ENCODE data around the gene GNAQ.
A peak's percentile ranks its signal among the peaks of the same experiment; 100 is the strongest.

GNAQ gene

DNA sequence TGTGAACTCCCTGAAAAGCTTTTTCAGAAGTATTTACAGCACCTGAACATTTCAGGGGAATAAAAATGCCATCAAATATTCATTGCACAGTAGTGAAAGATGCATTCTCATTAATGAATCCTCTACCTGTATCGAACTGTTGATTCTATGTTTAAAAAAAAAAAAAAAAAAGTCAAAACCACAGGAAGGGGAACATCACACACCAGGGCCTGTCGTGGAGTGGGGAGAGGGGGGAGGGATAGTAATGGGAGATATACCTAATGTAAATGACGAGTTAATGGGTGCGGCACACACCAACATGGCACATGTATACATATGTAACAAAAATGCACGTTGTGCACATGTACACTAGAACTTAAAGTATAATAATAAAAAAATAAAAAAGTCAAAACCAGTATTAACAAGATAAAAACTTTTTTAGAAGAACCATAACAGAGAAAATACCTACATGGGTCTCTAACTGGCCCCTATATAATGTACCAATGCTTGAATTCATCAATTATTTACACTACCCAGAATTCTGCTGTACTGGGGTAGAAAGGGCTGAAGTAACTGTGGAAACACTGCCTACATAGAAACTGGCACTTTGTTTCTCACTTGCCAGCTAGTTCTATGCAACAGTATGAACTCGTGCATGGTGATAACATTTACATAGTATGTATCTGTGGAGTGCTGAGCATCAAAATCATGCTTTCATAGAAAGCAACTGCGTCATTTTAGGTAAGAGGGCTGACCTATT lies 48.9 kb downstream of the GNAQ start:
- no peak overlapping the region for H3K9ac ChIP-seq (ENCODE audit: low read length)
- peaks cover 12% of the 10 kb centered on the region for H3K4me1 ChIP-seq (ENCODE audit: control insufficient read depth, insufficient read depth, low read length)
- H3K9me3 ChIP-seq (ENCODE audit: control insufficient read depth, low read length): no peaks in the 10 kb centered on the region
- no peak overlapping the region for H3K4me3 ChIP-seq (ENCODE audit: low read length)
- DNase-seq (ENCODE audit: low read depth): no peak
- H3K36me3 ChIP-seq (ENCODE audit: control insufficient read depth, insufficient read depth, low read length, severe bottlenecking): no peaks in the 10 kb centered on the region
- H3K27me3 ChIP-seq (replicated peaks; ENCODE audit: control insufficient read depth, insufficient read depth, low read length): no peaks in the 10 kb centered on the region

DNA sequence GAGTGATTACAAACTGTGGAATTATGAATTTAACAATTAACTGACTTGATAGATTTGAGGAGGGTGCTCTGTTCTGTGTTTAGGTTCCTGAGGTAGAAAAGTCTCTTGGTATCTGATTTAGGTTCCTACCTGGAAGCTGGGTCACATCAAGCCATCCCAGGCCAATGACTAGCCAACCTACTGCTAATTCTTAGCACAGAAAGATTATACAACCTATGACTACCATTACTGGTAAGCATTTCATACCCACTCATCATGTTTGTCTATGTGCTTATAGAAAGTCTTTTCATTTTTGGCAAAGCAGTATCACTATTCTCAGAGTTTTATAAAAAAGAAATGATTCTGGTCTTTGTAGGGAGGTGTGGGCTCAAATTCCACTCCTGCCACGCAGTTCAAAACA lies 49.7 kb downstream of the GNAQ start:
- no peak overlapping the region for H3K9ac ChIP-seq (ENCODE audit: low read length)
- DNase-seq (ENCODE audit: low read depth): no peak

DNA sequence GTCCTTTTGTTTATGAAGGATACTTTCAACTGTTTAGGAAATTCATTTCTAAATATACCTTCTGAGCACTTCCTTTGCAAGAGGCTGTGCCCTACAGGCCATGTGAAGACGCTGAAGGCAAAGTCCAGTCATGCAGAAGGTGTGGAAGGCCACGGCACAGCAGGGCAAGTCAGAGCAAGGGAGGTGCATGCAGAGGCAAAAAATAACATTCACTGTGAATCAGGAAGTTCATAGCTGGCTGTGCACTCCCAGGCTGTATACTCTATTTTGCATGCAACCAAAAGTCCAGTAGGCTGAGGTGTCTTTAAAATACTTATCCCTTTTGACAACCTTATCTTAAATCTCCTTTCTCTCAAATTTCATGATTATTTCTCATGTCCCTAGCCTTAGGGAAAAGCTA lies 50.3 kb downstream of the GNAQ start:
- Histone ChIP-seq H3K4me3 (ENCODE audit: low read length) (no peak overlapping the region), H3K27me3 (replicated peaks; ENCODE audit: control insufficient read depth, insufficient read depth, low read length) (no peaks in the 10 kb centered on the region), H3K36me3 (ENCODE audit: control insufficient read depth, insufficient read depth, low read length, severe bottlenecking) (no peaks in the 10 kb centered on the region), H3K9ac (ENCODE audit: low read length) (no peak overlapping the region), H3K9me3 (ENCODE audit: control insufficient read depth, low read length) (no peaks in the 10 kb centered on the region), H3K4me1 (ENCODE audit: control insufficient read depth, insufficient read depth, low read length) (peaks cover 20% of the 10 kb centered on the region)
- peak; percentile 35 for DNase-seq (ENCODE audit: low read depth)

More for the DNA sequence above, 49.7 kb downstream of the GNAQ start:
- peaks cover 20% of the 10 kb centered on the region for H3K4me1 ChIP-seq (ENCODE audit: control insufficient read depth, insufficient read depth, low read length)
- H3K4me3 ChIP-seq (ENCODE audit: low read length): no peak overlapping the region
- H3K36me3 ChIP-seq (ENCODE audit: control insufficient read depth, insufficient read depth, low read length, severe bottlenecking): no peaks in the 10 kb centered on the region
- no peaks in the 10 kb centered on the region for H3K27me3 ChIP-seq (replicated peaks; ENCODE audit: control insufficient read depth, insufficient read depth, low read length)
- no peaks in the 10 kb centered on the region for H3K9me3 ChIP-seq (ENCODE audit: control insufficient read depth, low read length)

DNA sequence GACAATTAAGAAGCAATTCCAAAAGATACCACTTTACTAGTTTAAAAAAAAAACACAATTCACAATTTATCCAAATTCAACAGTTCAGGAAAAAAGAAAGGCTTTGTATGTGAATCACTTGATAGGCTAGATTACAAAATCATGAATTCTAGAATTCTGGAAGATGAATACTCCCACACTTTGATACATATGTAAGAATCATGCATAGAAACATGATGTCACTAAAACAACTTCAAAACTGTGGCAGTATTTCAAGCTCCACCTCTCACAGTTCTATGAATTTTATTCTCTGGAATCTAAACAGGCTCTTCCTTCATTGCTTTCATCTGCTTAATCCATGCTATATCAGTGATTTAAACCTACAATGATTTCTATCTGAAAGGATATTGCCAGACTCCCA lies 51.0 kb downstream of the GNAQ start:
- H3K36me3 ChIP-seq (ENCODE audit: control insufficient read depth, insufficient read depth, low read length, severe bottlenecking): no peaks in the 10 kb centered on the region
- H3K4me1 ChIP-seq (ENCODE audit: control insufficient read depth, insufficient read depth, low read length): peaks cover 20% of the 10 kb centered on the region
- DNase-seq (ENCODE audit: low read depth): peak; percentile 67
- no peak overlapping the region for H3K4me3 ChIP-seq (ENCODE audit: low read length)
- H3K27me3 ChIP-seq (replicated peaks; ENCODE audit: control insufficient read depth, insufficient read depth, low read length): no peaks in the 10 kb centered on the region
- no peak overlapping the region for H3K9ac ChIP-seq (ENCODE audit: low read length)
- H3K9me3 ChIP-seq (ENCODE audit: control insufficient read depth, low read length): no peaks in the 10 kb centered on the region

DNA sequence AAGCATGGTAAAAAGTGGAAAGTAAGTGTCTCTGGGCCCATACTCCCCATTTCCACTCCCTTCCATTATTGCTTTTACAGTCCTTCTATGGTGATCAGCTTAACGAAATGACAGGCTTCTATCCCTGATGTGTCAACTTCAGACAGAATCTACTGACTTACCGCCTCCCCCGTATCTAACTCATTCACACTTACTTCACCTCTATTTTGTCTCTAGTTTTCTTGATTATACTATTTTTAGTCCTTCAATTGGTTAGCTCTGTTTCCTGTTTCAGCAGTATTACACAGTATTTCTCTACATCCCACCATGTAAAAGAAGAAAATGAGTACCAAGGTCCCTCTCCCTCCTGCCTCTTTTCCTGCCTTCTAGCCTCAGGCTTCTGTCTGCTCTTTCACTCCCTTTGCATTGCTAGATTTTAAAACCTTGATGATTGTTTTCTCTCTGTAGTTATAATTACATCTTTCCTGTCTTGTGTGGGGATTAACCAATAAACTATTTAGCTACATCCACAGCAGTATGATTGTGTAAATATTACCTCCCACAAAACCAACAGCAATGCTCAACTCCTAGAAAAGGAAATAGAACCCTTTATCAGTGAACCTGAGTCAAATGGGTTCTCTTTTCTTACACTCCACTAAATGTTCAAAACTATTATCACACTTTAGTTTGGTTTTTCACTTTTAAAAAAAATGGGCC lies 53.4 kb downstream of the GNAQ start:
- Histone ChIP-seq H3K9me3 (ENCODE audit: control insufficient read depth, low read length) (no peaks in the 10 kb centered on the region), H3K4me1 (ENCODE audit: control insufficient read depth, insufficient read depth, low read length) (peaks cover 20% of the 10 kb centered on the region), H3K36me3 (ENCODE audit: control insufficient read depth, insufficient read depth, low read length, severe bottlenecking) (no peaks in the 10 kb centered on the region), H3K9ac (ENCODE audit: low read length) (no peak overlapping the region), H3K27me3 (replicated peaks; ENCODE audit: control insufficient read depth, insufficient read depth, low read length) (no peaks in the 10 kb centered on the region), H3K4me3 (ENCODE audit: low read length) (no peak overlapping the region)
- no peak for DNase-seq (ENCODE audit: low read depth)

DNA sequence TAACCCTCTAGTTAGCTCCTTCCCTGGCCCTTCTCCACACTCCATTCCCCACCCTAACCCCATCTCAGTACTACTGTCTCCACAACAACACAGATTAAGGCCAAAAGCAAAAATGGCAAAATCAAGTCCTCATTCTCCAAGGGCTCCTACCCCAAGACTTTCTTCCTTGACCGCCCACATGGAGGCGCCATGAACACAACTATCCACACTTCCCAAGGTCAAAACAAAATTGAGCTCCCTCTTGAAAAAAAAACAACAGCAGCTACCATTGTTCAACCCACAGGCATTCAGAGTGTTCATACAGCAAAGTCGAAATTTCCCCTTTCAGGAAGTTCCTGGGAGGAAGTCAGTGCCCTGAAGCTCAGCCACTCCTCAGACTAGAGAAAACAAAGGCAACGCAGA lies 54.4 kb downstream of the GNAQ start:
- DNase-seq (ENCODE audit: low read depth): peak; percentile 80
- Histone ChIP-seq H3K36me3 (ENCODE audit: control insufficient read depth, insufficient read depth, low read length, severe bottlenecking) (peaks cover 2% of the 10 kb centered on the region), H3K4me3 (ENCODE audit: low read length) (no peak overlapping the region), H3K9me3 (ENCODE audit: control insufficient read depth, low read length) (no peaks in the 10 kb centered on the region), H3K9ac (ENCODE audit: low read length) (peak overlapping the region; percentile 14), H3K4me1 (ENCODE audit: control insufficient read depth, insufficient read depth, low read length) (peaks cover 20% of the 10 kb centered on the region), H3K27me3 (replicated peaks; ENCODE audit: control insufficient read depth, insufficient read depth, low read length) (no peaks in the 10 kb centered on the region)

DNA sequence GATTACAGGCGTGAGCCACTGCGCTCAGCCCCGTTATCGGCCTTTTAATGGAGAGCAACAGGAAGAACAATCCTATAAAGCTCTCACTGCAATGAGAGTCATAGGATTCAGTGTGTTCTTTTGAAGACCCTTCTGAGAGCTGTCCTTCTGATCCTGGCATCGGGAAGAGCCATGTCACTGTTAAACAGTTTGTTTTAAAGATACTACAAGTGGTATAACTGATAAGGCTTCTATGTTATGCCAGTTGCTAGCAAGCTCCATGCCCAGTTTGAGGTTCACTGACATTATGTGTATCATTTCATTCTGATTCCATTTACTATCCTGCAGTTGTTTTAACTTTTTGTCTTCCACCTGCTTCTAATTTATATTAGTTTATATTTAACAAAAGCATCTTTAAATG lies 55.8 kb downstream of the GNAQ start:
- Histone ChIP-seq H3K4me3 (ENCODE audit: low read length) (no peak overlapping the region), H3K9ac (ENCODE audit: low read length) (no peak overlapping the region), H3K9me3 (ENCODE audit: control insufficient read depth, low read length) (no peaks in the 10 kb centered on the region), H3K36me3 (ENCODE audit: control insufficient read depth, insufficient read depth, low read length, severe bottlenecking) (peaks cover 2% of the 10 kb centered on the region), H3K4me1 (ENCODE audit: control insufficient read depth, insufficient read depth, low read length) (peaks cover 14% of the 10 kb centered on the region), H3K27me3 (replicated peaks; ENCODE audit: control insufficient read depth, insufficient read depth, low read length) (no peaks in the 10 kb centered on the region)
- DNase-seq (ENCODE audit: low read depth): no peak

DNA sequence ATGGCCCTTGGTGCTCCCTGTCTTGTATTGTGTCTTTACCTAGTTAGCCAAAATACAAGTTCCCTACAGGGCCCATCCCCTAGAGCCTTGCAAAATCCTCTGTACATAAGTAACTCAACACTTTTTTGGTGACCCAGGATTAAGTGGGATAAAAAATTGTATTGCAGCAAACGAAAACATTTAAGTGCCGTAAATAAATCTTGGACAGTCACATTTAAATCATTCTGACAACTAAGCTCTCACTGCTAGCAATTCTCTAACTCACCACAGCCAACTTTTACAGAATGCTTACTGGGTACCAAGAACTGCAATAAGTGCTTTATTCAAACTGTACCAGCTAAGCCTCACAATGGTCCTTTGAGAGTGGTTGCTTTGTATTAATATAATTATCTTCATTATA lies 56.6 kb downstream of the GNAQ start:
- peaks cover 2% of the 10 kb centered on the region for H3K36me3 ChIP-seq (ENCODE audit: control insufficient read depth, insufficient read depth, low read length, severe bottlenecking)
- H3K9me3 ChIP-seq (ENCODE audit: control insufficient read depth, low read length): no peaks in the 10 kb centered on the region
- H3K4me3 ChIP-seq (ENCODE audit: low read length): no peak overlapping the region
- no peak overlapping the region for H3K9ac ChIP-seq (ENCODE audit: low read length)
- peaks cover 8% of the 10 kb centered on the region for H3K4me1 ChIP-seq (ENCODE audit: control insufficient read depth, insufficient read depth, low read length)
- H3K27me3 ChIP-seq (replicated peaks; ENCODE audit: control insufficient read depth, insufficient read depth, low read length): no peaks in the 10 kb centered on the region
- peak; percentile 36 for DNase-seq (ENCODE audit: low read depth)

DNA sequence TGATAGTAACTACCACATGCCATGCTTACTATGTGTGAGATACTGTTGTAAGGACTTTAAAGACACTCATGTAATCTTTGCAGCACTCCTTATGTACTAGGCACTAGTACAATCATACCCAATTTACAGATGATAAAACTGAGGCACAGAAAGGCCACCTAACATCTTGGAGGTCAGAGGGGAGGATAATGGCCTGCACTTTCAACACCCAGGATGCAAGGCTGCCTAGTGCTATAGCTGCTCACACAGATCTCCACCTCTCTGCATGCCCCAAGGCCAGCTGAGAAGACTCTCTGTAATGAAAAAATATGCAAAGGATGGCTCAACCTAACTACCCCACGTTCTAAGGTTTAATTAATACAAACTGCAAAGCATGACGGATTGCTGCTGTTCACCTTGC lies 57.2 kb downstream of the GNAQ start:
- peaks cover 2% of the 10 kb centered on the region for H3K36me3 ChIP-seq (ENCODE audit: control insufficient read depth, insufficient read depth, low read length, severe bottlenecking)
- no peaks in the 10 kb centered on the region for H3K9me3 ChIP-seq (ENCODE audit: control insufficient read depth, low read length)
- H3K4me1 ChIP-seq (ENCODE audit: control insufficient read depth, insufficient read depth, low read length): peaks cover 8% of the 10 kb centered on the region
- DNase-seq (ENCODE audit: low read depth): no peak
- no peaks in the 10 kb centered on the region for H3K27me3 ChIP-seq (replicated peaks; ENCODE audit: control insufficient read depth, insufficient read depth, low read length)
- H3K4me3 ChIP-seq (ENCODE audit: low read length): no peak overlapping the region
- H3K9ac ChIP-seq (ENCODE audit: low read length): no peak overlapping the region

DNA sequence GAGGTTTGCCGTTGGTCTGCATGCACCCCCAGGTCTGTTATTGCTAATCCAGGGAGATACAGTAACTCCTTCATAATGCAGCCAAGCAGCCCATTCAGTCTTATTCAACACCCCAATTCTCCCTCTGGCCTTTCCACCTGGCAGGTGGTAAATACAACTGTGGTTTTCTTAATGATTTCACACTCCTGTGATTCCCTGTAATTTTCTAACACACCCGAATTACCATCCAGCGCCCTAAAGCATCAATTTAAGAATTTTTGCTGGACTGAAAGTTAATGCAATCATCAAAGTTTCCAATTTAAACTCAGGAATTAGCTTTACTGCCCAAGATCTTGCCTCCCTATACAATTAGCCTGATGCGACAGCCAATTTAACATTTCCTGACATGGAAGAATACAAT lies 62.5 kb downstream of the GNAQ start:
- no peak for DNase-seq (ENCODE audit: low read depth)
- no peaks in the 10 kb centered on the region for H3K27me3 ChIP-seq (replicated peaks; ENCODE audit: control insufficient read depth, insufficient read depth, low read length)
- H3K4me3 ChIP-seq (ENCODE audit: low read length): no peak overlapping the region
- no peak overlapping the region for H3K9ac ChIP-seq (ENCODE audit: low read length)
- no peaks in the 10 kb centered on the region for H3K9me3 ChIP-seq (ENCODE audit: control insufficient read depth, low read length)
- H3K4me1 ChIP-seq (ENCODE audit: control insufficient read depth, insufficient read depth, low read length): no peaks in the 10 kb centered on the region
- peaks cover 5% of the 10 kb centered on the region for H3K36me3 ChIP-seq (ENCODE audit: control insufficient read depth, insufficient read depth, low read length, severe bottlenecking)

DNA sequence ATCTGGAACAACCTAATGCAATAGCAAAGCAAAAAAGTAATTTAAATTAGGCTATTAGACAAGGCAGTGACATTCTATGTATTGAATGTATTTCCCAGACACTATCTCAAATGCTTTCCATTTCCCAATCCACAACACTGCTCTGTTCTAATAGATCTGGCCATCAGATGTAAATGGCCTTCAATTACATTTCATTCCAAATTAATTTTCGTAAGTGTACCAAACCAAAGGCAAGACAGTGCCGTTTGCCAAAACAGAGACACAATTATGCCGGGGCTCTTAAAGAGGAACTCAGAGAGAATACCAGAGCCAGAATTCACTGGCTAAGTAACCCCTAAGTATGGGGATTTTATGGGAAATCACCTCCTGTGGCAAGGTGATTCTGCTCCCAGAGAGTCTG lies 63.1 kb downstream of the GNAQ start:
- no peaks in the 10 kb centered on the region for H3K27me3 ChIP-seq (replicated peaks; ENCODE audit: control insufficient read depth, insufficient read depth, low read length)
- no peaks in the 10 kb centered on the region for H3K9me3 ChIP-seq (ENCODE audit: control insufficient read depth, low read length)
- DNase-seq (ENCODE audit: low read depth): no peak
- H3K4me3 ChIP-seq (ENCODE audit: low read length): no peak overlapping the region
- H3K4me1 ChIP-seq (ENCODE audit: control insufficient read depth, insufficient read depth, low read length): no peaks in the 10 kb centered on the region
- peaks cover 5% of the 10 kb centered on the region for H3K36me3 ChIP-seq (ENCODE audit: control insufficient read depth, insufficient read depth, low read length, severe bottlenecking)
- no peak overlapping the region for H3K9ac ChIP-seq (ENCODE audit: low read length)
